HepG2 (cell line): ENCODE data around the gene CHML. TPM values are rescaled to one million over a fixed set of nuclear protein-coding genes. Genes with fewer than 3 reads are reported as not detected.

Experiments used
- ATF7-NPFF ChIP-seq: sonication (generic); formaldehyde crosslinking; IDR thresholded peaks from 2 replicates; pipeline ENCODE4 v1.8.1; 2023; ENCODE audit warnings: mild to moderate bottlenecking, low read depth, missing genetic modification reagents, moderate library complexity
- MAFK ChIP-seq, 2 experiments: IDR thresholded peaks in 1 of 2; conservative IDR thresholded peaks in 1 of 2; 2 replicates each; pipeline ENCODE4 v1.6.1; 2011; ENCODE audit warnings: improper control_type of control experiment in 2 of 2, low read length in 2 of 2
- ZNF124 ChIP-seq: sonication (generic); formaldehyde crosslinking; IDR thresholded peaks from 2 replicates; pipeline ENCODE4 v1.4.0; 2020; ENCODE audit warnings: missing genetic modification reagents
- ZNF335 ChIP-seq: sonication (generic); formaldehyde crosslinking; IDR thresholded peaks from 2 replicates; pipeline ENCODE4 v1.4.0; 2020; ENCODE audit warnings: missing genetic modification reagents
- ZNF773 ChIP-seq: sonication (generic); formaldehyde crosslinking; IDR thresholded peaks from 2 replicates; pipeline ENCODE4 v1.4.0; 2020; ENCODE audit warnings: missing genetic modification reagents, borderline replicate concordance
- polyA plus RNA-seq, 8 experiments: library from polyadenylated mRNA; depleted of rRNA in 3 of 8; stranded (reverse) in 7 of 8; unstranded in 1 of 8; fragments of >200 nt; fragmentation: Illumina TruSeq in 4 of 8; extraction: Trizol in 4 of 8; gene quantifications; 2 replicates each; pipeline versions ENCODE4 v1.2.1 to v1.2.3, GENCODE V29; 2011 to 2016; ENCODE audit warnings: low read depth in 4 of 8, missing spikeins in 1 of 8, mixed read lengths in 1 of 8; ENCODE audit not compliant: insufficient read depth in 1 of 8
- total RNA-seq, 5 experiments: library from RNA; depleted of rRNA; stranded (reverse); fragments of >200 nt; fragmentation: Illumina TruSeq; extraction: Trizol; gene quantifications; 2 replicates each; pipeline ENCODE4 v1.2.3, GENCODE V29; 2016; ENCODE audit warnings: low read depth in 1 of 5
- TF ChIP-seq, protein P1 (sequence below): sonication (generic); formaldehyde crosslinking; IDR thresholded peaks from 2 replicates; pipeline ENCODE4 v1.5.0; 2020; ENCODE audit warnings: mild to moderate bottlenecking, missing genetic modification reagents
- TF ChIP-seq, protein P2 (sequence below): sonication (generic); formaldehyde crosslinking; IDR thresholded peaks from 2 replicates; pipeline ENCODE4 v1.4.0; 2020; ENCODE audit warnings: missing genetic modification reagents
- TF ChIP-seq, protein P3 (sequence below): sonication (generic); formaldehyde crosslinking; IDR thresholded peaks from 2 replicates; pipeline ENCODE4 v1.4.0; 2020; ENCODE audit warnings: missing genetic modification reagents, borderline replicate concordance
- TF ChIP-seq, protein P4 (sequence below): sonication (generic); formaldehyde crosslinking; IDR thresholded peaks from 2 replicates; pipeline ENCODE4 v1.4.0; 2020; ENCODE audit warnings: mild to moderate bottlenecking, missing genetic modification reagents
- TF ChIP-seq, protein P5 (sequence below): sonication (generic); formaldehyde crosslinking; IDR thresholded peaks from 2 replicates; pipeline ENCODE4 v1.4.0; 2020; ENCODE audit warnings: missing genetic modification reagents
- TF ChIP-seq, protein P6 (sequence below): sonication (generic); formaldehyde crosslinking; IDR thresholded peaks from 2 replicates; pipeline ENCODE4 v1.5.1; 2020; ENCODE audit warnings: mild to moderate bottlenecking, missing genetic modification reagents, moderate library complexity

CHML gene
- total and polyA plus RNA-seq, 2 of the 13 experiments (the other 11 are each of a cell fraction or from before 2014, with no cell fraction given): 5.2 to 16.7 TPM

DNA sequence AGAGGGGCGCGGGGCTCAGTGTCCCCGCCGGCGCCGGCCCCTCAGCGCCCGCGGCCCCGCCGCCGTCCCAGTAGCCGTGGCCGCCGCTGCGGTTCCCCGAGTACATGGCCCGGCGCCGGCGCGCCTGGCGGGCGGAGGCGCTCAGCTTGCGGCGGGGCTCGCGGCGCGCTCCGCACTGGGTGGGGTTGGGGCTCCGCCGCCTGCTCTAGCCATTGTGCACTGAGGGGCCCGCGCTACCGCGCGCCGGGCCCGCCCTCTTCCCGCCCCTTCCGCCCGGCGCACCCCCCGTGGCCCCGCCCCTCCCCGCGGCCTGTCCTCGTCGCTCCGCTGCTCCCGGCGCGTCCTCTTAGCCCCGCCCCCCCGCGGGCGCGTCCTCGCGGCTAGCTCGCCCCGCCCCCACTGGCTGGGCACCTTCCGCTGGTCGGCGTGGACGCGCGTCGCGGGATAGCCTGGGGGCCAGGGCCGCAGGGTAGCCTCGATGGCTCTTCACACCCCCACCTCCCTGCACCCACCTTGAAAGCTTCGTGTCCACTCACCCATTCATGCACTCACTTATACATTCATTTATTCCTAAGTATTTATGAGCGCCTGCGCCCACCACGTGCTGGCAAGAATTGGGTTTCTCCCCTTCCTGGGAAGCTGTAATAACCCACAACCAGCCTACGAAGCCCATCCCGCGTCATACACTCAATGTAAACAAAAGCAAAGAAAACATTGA, at the start of gene CHML, which contains the start of gene OPN3 (continued):
- TF ChIP-seq, protein P1, sequence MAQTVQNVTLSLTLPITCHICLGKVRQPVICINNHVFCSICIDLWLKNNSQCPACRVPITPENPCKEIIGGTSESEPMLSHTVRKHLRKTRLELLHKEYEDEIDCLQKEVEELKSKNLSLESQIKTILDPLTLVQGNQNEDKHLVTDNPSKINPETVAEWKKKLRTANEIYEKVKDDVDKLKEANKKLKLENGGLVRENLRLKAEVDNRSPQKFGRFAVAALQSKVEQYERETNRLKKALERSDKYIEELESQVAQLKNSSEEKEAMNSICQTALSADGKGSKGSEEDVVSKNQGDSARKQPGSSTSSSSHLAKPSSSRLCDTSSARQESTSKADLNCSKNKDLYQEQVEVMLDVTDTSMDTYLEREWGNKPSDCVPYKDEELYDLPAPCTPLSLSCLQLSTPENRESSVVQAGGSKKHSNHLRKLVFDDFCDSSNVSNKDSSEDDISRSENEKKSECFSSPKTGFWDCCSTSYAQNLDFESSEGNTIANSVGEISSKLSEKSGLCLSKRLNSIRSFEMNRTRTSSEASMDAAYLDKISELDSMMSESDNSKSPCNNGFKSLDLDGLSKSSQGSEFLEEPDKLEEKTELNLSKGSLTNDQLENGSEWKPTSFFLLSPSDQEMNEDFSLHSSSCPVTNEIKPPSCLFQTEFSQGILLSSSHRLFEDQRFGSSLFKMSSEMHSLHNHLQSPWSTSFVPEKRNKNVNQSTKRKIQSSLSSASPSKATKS (CRISPR knock-in tag): no peak
- TF ChIP-seq, protein P2, sequence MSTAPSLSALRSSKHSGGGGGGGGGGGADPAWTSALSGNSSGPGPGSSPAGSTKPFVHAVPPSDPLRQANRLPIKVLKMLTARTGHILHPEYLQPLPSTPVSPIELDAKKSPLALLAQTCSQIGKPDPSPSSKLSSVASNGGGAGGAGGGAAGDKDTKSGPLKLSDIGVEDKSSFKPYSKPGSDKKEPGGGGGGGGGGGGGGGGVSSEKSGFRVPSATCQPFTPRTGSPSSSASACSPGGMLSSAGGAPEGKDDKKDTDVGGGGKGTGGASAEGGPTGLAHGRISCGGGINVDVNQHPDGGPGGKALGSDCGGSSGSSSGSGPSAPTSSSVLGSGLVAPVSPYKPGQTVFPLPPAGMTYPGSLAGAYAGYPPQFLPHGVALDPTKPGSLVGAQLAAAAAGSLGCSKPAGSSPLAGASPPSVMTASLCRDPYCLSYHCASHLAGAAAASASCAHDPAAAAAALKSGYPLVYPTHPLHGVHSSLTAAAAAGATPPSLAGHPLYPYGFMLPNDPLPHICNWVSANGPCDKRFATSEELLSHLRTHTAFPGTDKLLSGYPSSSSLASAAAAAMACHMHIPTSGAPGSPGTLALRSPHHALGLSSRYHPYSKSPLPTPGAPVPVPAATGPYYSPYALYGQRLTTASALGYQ (CRISPR knock-in tag): peak; percentile 68; the same call in 1 of the 2 replicates
- no peak for TF ChIP-seq MAFK (conservative IDR thresholded peaks at IDR 0.05 in 1 of 2, IDR thresholded peaks at IDR 0.05 in 1 of 2; ENCODE audit: low read length in 2 of 2)
- no peak for TF ChIP-seq ZNF124 (CRISPR knock-in tag)
- TF ChIP-seq ATF7-NPFF (CRISPR knock-in tag): no peak
- no peak for TF ChIP-seq ZNF335 (CRISPR knock-in tag)
- 0 out of 2 replicates have a peak, but pooled peaks have one; percentile 19 for TF ChIP-seq ZNF773 (CRISPR knock-in tag)
- TF ChIP-seq, protein P3, sequence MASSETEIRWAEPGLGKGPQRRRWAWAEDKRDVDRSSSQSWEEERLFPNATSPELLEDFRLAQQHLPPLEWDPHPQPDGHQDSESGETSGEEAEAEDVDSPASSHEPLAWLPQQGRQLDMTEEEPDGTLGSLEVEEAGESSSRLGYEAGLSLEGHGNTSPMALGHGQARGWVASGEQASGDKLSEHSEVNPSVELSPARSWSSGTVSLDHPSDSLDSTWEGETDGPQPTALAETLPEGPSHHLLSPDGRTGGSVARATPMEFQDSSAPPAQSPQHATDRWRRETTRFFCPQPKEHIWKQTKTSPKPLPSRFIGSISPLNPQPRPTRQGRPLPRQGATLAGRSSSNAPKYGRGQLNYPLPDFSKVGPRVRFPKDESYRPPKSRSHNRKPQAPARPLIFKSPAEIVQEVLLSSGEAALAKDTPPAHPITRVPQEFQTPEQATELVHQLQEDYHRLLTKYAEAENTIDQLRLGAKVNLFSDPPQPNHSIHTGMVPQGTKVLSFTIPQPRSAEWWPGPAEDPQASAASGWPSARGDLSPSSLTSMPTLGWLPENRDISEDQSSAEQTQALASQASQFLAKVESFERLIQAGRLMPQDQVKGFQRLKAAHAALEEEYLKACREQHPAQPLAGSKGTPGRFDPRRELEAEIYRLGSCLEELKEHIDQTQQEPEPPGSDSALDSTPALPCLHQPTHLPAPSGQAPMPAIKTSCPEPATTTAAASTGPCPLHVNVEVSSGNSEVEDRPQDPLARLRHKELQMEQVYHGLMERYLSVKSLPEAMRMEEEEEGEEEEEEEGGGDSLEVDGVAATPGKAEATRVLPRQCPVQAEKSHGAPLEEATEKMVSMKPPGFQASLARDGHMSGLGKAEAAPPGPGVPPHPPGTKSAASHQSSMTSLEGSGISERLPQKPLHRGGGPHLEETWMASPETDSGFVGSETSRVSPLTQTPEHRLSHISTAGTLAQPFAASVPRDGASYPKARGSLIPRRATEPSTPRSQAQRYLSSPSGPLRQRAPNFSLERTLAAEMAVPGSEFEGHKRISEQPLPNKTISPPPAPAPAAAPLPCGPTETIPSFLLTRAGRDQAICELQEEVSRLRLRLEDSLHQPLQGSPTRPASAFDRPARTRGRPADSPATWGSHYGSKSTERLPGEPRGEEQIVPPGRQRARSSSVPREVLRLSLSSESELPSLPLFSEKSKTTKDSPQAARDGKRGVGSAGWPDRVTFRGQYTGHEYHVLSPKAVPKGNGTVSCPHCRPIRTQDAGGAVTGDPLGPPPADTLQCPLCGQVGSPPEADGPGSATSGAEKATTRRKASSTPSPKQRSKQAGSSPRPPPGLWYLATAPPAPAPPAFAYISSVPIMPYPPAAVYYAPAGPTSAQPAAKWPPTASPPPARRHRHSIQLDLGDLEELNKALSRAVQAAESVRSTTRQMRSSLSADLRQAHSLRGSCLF (CRISPR knock-in tag): peak; percentile 37; the same call in 1 of the 2 replicates
- TF ChIP-seq, protein P4, sequence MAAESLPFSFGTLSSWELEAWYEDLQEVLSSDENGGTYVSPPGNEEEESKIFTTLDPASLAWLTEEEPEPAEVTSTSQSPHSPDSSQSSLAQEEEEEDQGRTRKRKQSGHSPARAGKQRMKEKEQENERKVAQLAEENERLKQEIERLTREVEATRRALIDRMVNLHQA (CRISPR knock-in tag): no peak
- TF ChIP-seq, protein P5, sequence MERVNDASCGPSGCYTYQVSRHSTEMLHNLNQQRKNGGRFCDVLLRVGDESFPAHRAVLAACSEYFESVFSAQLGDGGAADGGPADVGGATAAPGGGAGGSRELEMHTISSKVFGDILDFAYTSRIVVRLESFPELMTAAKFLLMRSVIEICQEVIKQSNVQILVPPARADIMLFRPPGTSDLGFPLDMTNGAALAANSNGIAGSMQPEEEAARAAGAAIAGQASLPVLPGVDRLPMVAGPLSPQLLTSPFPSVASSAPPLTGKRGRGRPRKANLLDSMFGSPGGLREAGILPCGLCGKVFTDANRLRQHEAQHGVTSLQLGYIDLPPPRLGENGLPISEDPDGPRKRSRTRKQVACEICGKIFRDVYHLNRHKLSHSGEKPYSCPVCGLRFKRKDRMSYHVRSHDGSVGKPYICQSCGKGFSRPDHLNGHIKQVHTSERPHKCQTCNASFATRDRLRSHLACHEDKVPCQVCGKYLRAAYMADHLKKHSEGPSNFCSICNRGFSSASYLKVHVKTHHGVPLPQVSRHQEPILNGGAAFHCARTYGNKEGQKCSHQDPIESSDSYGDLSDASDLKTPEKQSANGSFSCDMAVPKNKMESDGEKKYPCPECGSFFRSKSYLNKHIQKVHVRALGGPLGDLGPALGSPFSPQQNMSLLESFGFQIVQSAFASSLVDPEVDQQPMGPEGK (CRISPR knock-in tag): peak; percentile 73
- TF ChIP-seq, protein P6, sequence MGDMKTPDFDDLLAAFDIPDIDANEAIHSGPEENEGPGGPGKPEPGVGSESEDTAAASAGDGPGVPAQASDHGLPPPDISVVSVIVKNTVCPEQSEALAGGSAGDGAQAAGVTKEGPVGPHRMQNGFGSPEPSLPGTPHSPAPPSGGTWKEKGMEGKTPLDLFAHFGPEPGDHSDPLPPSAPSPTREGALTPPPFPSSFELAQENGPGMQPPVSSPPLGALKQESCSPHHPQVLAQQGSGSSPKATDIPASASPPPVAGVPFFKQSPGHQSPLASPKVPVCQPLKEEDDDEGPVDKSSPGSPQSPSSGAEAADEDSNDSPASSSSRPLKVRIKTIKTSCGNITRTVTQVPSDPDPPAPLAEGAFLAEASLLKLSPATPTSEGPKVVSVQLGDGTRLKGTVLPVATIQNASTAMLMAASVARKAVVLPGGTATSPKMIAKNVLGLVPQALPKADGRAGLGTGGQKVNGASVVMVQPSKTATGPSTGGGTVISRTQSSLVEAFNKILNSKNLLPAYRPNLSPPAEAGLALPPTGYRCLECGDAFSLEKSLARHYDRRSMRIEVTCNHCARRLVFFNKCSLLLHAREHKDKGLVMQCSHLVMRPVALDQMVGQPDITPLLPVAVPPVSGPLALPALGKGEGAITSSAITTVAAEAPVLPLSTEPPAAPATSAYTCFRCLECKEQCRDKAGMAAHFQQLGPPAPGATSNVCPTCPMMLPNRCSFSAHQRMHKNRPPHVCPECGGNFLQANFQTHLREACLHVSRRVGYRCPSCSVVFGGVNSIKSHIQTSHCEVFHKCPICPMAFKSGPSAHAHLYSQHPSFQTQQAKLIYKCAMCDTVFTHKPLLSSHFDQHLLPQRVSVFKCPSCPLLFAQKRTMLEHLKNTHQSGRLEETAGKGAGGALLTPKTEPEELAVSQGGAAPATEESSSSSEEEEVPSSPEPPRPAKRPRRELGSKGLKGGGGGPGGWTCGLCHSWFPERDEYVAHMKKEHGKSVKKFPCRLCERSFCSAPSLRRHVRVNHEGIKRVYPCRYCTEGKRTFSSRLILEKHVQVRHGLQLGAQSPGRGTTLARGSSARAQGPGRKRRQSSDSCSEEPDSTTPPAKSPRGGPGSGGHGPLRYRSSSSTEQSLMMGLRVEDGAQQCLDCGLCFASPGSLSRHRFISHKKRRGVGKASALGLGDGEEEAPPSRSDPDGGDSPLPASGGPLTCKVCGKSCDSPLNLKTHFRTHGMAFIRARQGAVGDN: peak; percentile 90
